Stimulated activated CD4-positive, alpha-beta T cell treated with anti-CD3 and anti-CD28 coated beads, Interleukin-1b, Interleukin-23, amount 100 ng/mL, for 4 hours (primary cell): Measurements from ENCODE around the gene TSPAN3.

Experiments
- DNase-seq, 2 donors: peaks; one replicate each; pipeline ENCODE4 v3.0.0-alpha.2; 2020; ENCODE audit warnings: low read depth in 2 of 2

The TSPAN3 gene

DNA sequence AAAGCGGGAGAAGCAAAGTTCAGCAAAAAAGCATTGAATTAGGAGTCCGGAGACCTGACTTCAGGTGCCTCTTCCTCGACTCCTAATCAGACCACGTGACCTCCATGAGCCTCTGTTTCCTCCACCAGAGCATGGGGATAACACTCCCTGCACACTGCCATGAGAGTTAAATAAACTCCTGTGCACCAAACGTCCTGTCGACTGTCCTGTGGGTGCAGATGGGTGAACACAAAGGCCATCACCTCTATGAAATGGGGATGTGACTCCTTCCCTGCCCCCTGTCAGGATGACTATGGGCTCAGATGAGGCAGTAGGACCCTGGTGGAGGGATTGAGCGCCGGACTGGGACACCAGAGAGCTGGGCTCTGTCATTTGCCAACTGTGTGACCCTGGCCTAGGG, 13.5 kb upstream of the TSPAN3 start:
- DNase-seq, result no peak

DNA sequence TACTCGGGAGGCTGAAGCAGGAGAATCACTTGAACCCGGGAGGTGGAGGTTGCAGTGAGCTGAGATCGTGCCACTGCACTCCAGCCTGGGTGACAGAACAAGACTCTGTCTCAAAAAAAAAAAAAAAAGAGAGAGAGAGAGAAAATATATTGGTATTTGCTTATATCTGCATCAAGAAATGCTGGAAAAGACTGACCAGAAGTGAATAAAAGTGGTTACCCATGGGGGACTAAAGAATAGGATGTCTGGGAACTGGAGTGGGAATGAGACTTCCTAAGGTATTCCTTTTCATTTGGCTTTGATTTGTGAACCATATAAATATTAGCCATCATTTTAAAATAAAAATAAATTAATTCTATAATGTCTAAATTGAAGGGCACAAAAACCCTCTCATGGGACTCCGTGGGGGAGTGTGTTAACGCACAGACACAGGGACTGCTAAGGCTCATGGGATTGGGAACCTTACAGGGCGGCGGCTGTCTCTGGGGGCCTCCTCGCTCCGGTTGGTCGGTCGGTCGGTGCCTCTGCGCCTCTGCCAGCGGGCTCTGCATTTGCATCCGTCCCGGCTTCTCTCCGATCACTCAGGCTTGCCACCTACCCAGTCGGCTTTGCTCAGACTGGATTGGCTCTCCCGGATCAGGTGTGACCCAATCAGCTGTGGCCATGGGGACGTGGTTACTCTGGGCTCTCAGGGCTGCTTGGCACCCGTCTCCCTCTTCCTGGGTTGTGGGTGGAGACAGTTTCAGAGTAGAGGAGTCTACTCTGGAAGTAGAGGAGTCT, 12.7 kb upstream of the TSPAN3 start:
- DNase-seq, result peak; percentile 31 to 44

DNA sequence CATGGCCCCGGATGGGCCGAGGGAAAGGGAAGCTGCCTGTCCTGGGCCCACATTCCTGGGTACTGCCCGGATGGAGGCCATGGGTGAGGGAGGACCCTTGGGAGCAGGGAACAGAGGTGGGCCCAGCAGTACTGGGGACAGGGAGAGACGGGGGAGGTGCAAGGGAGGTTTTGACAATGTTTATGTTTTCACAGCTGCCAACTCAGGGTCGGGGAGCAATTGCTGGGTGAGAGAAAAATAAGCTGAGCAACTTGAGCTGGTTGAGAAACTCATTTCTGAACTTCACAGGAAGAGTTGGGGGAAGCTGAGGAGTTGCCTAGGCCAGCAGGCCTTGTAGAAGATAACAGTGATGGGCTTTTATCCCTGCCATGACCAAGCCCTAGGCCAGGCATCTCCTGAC, 11.1 kb upstream of the TSPAN3 start:
- no peak for DNase-seq

DNA sequence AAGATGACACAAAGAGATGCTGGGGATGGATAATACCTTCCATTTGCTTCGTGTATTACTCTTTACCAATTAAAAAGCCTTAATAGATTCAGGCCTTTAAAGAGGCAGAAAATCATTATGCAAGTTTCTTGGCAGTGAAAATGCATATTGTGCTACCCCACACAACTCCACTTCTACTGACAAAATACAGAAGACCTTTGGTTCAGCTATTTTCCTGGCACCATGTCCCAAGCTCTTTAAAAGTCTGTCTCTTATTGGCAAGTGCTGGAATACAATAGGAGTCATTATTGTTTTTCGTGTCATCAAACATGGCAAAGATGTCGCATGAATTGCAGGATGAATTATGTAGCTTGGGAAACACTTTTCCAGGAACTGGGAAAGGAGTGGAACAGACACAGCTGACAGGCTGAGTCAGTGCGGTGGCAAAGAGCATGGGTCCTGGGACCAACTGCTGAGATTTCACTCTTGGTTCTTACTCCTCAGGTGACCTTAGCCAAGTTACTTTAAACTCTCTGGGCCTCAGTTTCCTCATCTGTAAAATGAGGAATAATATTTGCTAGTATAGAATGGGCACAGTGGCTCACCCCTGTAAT, 5.5 kb upstream of the TSPAN3 start:
- DNase-seq, result no peak

DNA sequence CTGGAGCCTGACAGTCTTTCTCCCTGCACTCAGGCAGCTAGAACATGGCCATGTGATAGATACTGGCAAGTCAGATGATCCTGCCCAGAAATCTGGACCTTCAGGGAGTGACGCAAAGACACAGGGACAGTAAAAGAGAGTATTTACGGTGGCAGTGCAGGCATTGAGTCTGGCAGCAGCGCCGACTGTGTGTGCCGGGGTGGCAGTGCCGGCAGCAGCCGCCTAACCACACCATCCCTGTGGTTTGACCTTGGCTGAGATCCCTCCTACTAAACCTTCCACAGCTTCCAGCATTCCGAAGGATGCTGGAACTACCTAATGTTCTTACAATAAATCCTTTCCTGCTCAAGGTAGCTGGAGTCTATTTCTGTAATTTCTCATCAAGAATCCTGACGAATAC, 4.6 kb upstream of the TSPAN3 start:
- DNase-seq, result no peak

DNA sequence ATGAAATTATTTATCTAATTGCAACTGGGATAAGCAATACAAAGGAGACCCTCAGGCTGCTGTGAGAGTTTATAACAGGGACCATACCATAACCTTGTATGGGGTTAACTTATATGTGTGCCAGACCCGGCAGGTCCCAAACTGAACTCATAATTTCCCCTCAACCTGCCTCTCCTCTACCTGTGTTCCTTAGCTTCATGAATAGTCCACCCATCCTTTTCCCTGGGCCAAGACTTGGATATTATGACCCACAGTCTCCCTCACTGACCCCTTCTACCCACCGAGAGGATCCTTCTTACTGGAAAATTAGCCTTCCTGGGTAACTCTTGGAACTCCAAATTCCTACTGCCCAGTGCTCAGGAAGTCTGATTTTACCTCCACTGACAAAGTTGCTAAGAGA, 3.4 kb upstream of the TSPAN3 start:
- DNase-seq, result no peak

DNA sequence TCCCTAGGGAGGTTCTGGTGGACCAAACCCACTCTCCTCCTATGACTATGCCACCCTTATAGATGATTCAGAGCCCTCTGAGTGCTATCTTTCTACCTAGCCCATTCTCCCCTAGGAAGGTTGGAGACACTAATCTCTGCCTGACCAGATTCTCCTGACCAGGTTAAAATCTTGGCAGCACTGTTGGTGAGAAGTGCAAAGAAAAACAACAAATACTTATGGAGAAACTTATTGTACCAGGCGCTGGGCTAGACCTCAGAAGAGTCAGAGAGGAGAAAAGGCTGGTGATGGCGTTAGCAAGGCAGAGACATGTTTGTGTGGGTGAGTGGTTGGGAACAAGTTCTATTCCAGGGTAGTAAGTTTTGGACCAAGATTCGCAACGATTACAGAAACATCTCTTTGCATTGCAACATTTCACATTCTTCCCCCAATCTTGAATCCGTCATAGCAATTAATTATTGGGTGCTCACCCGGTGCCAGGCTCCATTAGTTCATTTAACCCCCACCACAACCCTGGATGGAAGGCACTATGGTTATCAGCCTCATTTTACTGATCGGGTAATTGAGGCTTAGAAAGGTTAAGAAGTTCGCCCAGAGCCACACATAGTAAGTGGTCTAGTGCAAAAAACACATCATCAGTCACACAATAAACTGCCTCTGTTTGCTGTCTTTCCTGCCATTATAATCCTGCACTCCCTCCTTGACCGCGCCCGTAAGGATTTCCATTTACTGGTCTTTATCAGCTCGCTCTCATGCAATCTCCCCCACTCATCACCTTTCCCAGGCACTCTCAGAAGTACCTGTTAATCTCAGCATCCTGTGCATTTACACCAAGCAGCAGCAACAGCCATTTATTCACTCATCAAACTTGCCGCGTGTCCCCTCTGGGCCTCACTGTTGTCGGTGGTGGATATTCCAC, 655 bp upstream of the TSPAN3 start:
- DNase-seq, result no peak

DNA sequence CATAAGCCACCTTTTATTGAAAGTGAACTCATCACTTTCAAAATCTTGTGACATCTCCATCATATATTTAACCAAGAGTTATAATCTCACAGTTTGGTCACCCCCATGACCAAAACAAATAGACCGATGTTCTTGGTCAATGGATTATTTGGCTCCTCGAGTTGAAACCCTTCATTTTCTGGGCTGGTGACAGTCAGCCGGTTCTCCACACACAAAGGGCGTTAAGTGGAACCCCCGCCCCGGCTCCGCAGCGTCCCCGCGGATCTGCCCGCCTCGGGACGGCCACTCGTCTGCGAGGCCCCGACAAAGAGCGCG, 772 bp downstream of the TSPAN3 start:
- no peak for DNase-seq

DNA sequence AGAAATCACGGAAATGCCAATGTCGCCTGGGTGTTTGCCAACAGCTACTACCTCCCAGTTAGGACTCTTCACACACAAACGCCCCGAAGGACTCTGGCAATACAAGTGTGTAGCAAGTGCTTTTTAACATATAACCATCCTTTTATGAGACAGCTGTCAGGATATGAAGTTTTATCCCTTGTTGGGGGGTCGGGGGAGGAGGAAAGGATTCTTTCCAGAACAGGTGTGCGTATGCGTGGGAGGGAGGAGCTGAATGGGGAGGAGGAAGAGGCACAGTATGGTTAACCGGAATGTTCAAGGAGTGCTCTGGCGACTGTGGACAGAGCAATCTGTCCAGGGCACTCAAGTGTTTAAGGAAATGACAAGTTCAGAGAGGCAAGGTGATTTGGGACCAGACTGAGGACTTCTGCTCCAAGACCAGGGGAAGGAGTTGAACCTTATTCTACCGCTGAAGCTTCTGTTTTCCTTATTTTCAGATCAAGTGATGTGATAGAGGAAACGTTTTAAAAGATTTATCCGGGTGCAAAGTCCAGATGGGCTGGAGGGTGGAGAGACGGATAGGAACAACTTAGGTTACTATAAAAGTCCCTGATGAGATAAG, 1.3 kb downstream of the TSPAN3 start:
- no peak for DNase-seq

DNA sequence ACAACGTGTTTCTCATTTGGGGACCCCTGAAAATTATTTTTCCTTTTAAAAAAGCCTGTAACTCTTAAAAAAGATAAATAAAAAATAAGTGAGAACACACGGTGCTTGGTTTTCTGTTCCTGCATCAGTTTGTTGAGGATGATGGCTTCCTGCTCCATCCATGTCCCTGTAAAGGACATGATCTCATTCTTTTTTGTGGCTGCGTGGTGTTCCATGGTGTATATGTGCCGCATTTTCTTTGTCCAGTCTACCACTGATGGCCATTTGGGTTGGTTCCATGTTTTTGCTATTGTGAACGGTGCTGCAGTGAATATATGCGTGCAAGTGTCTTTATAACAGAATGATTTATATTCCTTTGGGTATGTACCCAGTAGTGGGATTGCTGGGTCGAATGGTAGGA, 2.3 kb downstream of the TSPAN3 start:
- DNase-seq, result no peak

DNA sequence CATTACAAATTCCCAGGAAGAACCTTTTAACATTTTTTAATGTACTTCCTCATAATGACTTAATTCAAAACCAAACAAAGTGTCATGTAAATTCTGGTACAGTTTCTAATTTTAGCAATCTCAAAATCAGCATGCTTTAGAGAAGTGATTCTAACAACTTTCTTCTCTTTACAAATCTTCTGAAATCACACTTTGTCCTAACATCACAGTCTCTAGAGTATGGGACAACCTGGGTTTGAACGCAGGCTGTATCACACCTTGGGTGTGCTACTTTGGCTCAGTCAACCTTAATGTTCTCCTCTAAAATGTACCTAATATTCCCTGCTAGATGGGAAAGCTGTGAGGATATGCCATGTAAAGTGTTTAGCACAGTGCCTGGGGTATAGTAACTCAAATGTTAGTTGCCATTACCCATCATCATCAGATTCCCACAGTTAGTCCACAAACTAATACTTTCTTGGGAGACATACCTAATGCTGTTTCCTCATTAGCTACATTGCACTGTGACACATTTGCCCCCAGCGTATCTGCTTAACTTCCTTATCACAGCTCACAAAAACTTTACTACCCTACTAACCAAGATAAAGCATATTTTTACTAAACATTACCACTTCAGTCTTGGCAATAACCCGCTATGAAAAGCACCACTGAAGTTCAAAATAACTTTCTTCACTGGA, 3.1 kb downstream of the TSPAN3 start:
- DNase-seq, result no peak

DNA sequence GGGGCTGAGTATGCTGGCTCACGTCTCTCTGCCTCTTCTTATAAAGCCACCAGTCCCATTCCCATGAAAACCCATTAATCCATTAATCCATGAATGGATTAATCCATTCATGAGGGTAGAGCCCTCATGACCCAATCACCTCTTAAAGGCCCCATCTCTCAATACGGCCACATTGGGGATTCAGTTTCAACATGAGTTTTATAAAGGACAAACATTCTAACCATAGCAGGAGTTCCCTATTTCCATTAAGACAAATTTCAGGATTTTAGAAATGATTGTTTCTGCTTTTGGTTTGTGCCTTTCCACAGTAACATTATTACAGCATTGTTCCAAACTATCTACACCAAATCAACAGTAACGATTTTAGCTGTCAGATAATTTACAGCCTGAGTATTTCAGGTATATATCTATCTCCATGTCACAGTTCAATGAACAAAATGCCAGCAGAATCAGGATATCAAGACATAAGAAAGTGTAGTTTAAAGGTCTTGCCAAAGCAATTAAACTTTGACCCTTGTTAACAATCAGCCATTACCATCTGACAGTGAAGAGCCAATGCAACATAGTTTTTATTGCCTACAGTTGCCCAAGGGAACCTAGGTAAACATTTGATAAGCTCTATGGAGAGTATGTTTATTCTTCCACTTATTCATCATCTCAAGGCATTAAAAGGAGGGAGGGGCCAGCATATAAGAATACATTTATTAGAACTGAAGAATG, 3.8 kb downstream of the TSPAN3 start:
- DNase-seq, result no peak

DNA sequence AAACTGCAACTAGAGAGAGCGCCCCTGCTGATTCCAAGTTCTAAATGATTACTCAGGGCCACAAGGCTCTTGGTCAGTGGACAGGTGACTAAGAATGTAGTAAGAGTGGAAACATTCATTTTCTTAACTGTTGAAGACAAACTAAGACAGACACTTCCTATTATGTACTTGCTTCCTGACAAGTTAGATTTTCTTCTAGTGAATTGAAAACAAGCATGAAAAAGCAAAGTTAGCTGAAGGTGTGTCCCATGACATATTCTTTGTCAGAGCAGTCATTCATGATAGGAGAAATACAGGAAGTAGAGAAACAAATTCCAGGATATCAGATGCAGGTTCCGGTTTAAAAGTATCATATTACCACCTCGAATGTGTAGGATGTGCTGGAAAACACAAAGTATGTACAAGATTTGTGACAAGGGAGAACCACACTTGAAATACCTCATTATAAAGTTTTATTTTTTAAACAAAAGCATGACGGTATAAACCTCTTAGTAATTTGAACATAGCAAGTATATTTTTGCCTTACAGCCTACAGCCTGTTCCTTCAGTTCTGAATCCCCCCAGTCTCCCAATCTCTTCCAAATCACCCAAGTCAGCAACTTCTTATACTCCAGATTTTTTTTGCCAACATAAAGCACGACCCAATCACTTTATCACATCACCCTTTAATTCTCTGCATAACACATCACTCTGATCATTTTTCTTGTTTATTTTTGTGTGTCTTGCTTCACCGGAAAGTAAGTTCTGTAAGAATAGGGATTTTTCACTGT, 6.2 kb downstream of the TSPAN3 start:
- no peak for DNase-seq

DNA sequence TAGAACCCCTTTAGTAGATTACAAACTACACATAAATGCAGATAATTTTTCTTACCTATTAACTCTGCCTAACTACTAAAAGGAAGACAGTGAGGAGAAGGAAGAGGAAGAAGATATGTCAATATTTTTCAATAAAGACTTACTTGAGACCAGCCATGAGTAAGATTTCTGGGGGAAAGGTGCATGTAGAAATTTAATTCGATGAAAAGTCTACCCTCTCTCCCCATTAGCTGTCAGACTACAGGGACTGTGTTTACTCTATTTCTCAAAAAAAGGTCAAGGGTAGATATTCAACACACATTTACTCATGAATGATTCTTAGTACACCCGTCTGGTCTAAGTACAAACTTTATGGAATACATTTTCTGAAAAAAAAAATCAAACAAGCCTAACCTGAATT, 6.8 kb downstream of the TSPAN3 start:
- no peak for DNase-seq

DNA sequence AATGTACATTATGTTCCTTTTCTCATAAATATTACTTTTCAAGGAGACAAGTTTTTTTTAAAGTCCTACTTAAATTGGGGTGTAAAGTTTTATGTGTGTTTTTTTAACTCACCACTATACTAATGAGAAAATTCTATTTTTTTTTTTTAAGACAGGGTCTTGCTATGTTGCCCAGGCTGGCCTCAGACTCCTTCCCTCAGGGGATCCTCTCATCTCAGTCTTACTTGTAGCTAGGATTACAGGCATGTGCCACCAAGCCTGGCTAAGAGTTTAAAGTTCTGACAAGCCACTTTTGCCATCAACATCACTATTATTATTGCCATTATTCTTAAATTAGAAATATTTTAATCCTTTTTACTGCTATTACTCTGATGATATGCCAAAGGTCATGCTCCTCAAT, 7.7 kb downstream of the TSPAN3 start:
- DNase-seq, result no peak

DNA sequence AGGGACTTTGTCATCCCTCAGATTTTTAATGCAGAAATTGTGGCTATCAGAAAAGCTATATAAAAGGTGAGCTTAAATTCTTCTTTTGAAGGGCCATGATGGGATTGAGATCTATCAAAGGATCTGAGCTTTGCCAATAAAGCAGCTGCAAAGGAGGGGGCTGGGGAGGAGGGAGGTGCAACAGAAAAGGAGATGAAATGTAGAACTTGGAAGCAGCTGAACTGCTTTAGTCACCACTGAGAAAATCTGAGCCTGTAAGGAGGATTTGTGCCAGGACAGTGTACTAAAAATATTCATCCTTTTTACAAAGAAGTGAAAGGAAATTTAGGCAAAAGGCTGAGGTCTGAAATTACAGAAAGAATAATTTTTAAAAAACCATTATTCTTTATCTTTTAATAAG, 10.4 kb downstream of the TSPAN3 start:
- no peak for DNase-seq

DNA sequence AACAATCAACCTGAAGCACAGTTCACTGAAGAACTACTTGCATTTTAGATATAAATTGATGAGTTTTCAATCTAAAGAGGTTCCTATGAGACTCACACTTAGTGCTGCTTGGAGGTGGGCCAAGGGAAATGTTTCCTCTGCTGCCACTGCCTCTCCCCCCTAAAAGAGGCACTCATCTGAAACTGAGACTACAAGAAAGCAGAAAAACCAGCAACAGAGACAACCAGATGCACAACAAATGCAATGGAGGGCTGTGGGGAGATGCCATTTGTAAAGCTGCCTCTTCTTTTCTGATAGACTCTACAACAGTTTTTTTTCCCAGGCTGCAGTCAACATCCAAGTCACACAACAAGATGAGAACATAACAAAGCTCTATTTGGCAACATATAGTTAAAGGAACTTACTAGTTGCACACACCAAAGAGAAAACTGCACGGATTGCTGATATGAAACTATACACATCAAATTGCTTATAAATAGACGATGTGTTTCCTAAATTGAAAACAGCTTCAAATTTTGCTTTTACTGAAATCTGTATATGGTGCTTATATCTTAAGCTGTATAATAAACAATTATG, 11.0 kb downstream of the TSPAN3 start:
- DNase-seq, result no peak

DNA sequence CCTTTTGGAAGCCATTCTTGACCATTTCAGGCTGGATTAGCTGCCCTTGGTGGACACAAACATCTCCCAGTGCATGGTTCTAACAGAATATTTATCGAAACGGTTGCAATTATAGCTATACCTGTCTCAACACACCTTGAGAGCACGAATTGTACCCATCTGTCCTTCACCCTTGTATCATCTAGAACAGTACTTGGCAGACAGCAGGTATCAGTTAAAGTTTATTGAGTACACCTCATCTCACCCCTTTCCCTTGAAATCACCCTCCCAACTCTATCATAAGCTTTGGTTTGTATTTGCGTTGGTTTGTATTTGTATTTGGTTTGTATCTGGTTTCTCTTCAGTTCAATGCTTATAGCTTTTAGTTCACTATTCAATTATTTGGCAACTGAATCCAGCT, 12.4 kb downstream of the TSPAN3 start:
- DNase-seq, result no peak

DNA sequence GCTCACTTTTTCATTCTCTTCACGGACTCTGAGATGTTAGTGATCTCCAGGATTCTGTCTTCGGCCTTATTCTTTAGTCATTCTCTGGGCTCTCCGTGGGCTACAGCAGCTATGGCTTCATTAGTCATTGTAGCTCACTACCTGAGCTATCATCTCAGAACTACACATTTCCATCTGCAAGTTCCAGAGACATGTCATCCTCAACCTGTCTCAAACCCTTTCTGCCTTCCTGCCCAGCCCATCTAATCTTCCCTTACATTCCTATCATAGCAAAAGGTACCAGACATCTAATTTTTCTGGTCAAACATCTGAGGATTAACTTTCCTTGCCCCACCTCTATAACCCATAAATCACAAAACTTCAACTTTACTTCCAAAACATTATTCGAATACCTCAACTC, 13.2 kb downstream of the TSPAN3 start:
- no peak for DNase-seq

DNA sequence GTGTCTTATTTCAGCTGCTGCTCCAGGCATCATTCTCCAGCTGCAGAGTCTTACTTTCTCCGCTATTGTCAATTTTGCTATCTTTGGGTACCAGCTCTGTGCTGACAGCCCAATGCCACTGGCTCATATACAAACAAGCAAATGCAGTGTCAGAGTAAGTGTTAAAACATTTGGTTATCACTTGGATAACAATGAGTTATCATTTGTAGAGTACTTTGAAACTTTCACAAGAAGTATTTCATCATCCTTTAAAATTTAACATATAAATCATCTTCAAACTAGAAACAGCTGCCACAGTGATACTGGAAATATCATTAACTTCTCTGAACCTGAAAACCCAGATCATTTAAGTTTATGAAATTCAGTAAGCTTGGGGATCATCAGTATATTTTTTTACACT, 13.8 kb downstream of the TSPAN3 start:
- no peak for DNase-seq
